A549 (cell line): ENCODE data around the gene C1GALT1. TPM values are rescaled to one million over a fixed set of nuclear protein-coding genes. Genes with fewer than 3 reads are reported as not detected.

ENCODE experiments used
- ATAC-seq, 2 experiments: fragments of 200-7000 bp in 1 of 2; fragments of >200 bp in 1 of 2; cut with Nextera tagmentation in 1 of 2; cut with Tn5 transposase in 1 of 2; 3 replicates each; pipeline versions ENCODE4 v1.8.0 to v1.9.1; 2018 to 2020; ENCODE audit warnings: mild to moderate bottlenecking in 1 of 2, moderate library complexity in 1 of 2
- CTCF ChIA-PET: fragments of 300-600 bp; sonication (Branson Sonifier 250); formaldehyde crosslinking; extraction: SDS; loops from one replicate; lab custom pipeline; 2021; ENCODE audit warnings: antibody characterized with exemption, inconsistent platforms; lab: Yijun Ruan, JAX
- POLR2A ChIA-PET: fragments of 350-600 bp; formaldehyde crosslinking; extraction: SDS; loops from one replicate; lab custom pipeline; 2021; ENCODE audit warnings: antibody characterized with exemption, inconsistent platforms; lab: Yijun Ruan, JAX
- DNase-seq, 2 experiments: peaks; one replicate each; pipeline versions ENCODE4 v3.0.0 to v3.0.0-alpha.2; 2011 to 2016; ENCODE audit warnings: low read depth in 1 of 2, low spot score in 1 of 2
- FAIRE-seq: peaks from 2 replicates; lab custom pipeline; 2011; peaks lifted over from hg19 to GRCh38; lab: Jason Lieb, UNC
- H3K27ac ChIP-seq, 2 experiments: fragments of >200 bp; sonication (Bioruptor Twin); formaldehyde crosslinking; 3 replicates each; pipeline ENCODE4 v1.5.1; 2016 to 2017
- H3K4me1 ChIP-seq: fragments of >200 bp; sonication (Bioruptor Twin); formaldehyde crosslinking; 3 replicates; pipeline ENCODE4 v1.6.1; 2016
- H3K4me2 ChIP-seq: fragments of >200 bp; sonication (Bioruptor Twin); formaldehyde crosslinking; 3 replicates; pipeline ENCODE4 v1.6.1; 2016
- H3K4me3 ChIP-seq: fragments of >200 bp; sonication (Bioruptor Twin); formaldehyde crosslinking; 3 replicates; pipeline ENCODE4 v1.5.1; 2016
- H3K9me3 ChIP-seq: fragments of >200 bp; sonication (Bioruptor Twin); formaldehyde crosslinking; 3 replicates; pipeline ENCODE4 v1.6.1; 2016
- CBX8 ChIP-seq: fragments of 200-600 bp; sonication (generic); IDR thresholded peaks from 2 replicates; pipeline ENCODE4 v1.6.1; 2016
- EHMT2 ChIP-seq: fragments of 200-600 bp; sonication (generic); IDR thresholded peaks from 2 replicates; pipeline ENCODE4 v1.6.1; 2016; ENCODE audit warnings: antibody characterized with exemption, low read depth, mild to moderate bottlenecking, moderate library complexity
- FOSL2 ChIP-seq, 2 experiments: fragments of 450-650 bp in 1 of 2; fragments of >200 bp in 1 of 2; sonication (Bioruptor Twin) in 1 of 2; formaldehyde crosslinking; IDR thresholded peaks; 2 replicates each; pipeline versions ENCODE4 v1.5.0 to v1.6.1; 2016 to 2020; ENCODE audit warnings: mild to moderate bottlenecking in 1 of 2, moderate library complexity in 1 of 2
- HDAC2 ChIP-seq: fragments of 200-600 bp; sonication (generic); IDR thresholded peaks from 2 replicates; pipeline ENCODE4 v1.6.1; 2016
- JUN ChIP-seq, 2 experiments: fragments of >200 bp; sonication (Bioruptor Twin); formaldehyde crosslinking; IDR thresholded peaks; 2 replicates in 1 of 2; 3 replicates in 1 of 2; pipeline ENCODE4 v1.6.1; 2016 to 2017
- JUNB ChIP-seq: fragments of >200 bp; sonication (Bioruptor Twin); formaldehyde crosslinking; IDR thresholded peaks from 2 replicates; pipeline ENCODE4 v1.6.1; 2016
- KDM1A ChIP-seq: fragments of 200-600 bp; sonication (generic); IDR thresholded peaks from 2 replicates; pipeline ENCODE4 v1.6.1; 2016; ENCODE audit warnings: low read depth, mild to moderate bottlenecking
- MAZ ChIP-seq: fragments of 150-350 bp; IDR thresholded peaks from 2 replicates; pipeline ENCODE4 v1.6.1; 2014; ENCODE audit warnings: antibody characterized with exemption, low read depth, low read length, borderline replicate concordance
- MYC ChIP-seq: IDR thresholded peaks from 2 replicates; pipeline ENCODE4 v1.6.1; 2012; ENCODE audit warnings: mild to moderate bottlenecking, inconsistent platforms, low read length, improper control_type of control experiment, borderline replicate concordance
- NR3C1 ChIP-seq: fragments of >200 bp; sonication (Bioruptor Twin); formaldehyde crosslinking; IDR thresholded peaks from 3 replicates; pipeline ENCODE4 v1.6.1; 2017
- PBX3 ChIP-seq: IDR thresholded peaks from 2 replicates; pipeline ENCODE4 v1.6.1; 2012
- PHF8 ChIP-seq: fragments of 200-600 bp; sonication (generic); IDR thresholded peaks from 2 replicates; pipeline ENCODE4 v1.6.1; 2016; ENCODE audit warnings: low read depth, mild to moderate bottlenecking, antibody characterized with exemption, moderate library complexity, borderline replicate concordance
- POLR2AphosphoS2 ChIP-seq: conservative IDR thresholded peaks from 2 replicates; pipeline ENCODE4 v1.6.1; 2012; ENCODE audit warnings: low read length, improper control_type of control experiment, inconsistent platforms
- RAD21 ChIP-seq, 2 experiments: fragments of >200 bp in 1 of 2; sonication (Bioruptor Twin) in 1 of 2; formaldehyde crosslinking in 1 of 2; IDR thresholded peaks in 1 of 2; conservative IDR thresholded peaks in 1 of 2; 2 replicates in 1 of 2; 3 replicates in 1 of 2; pipeline ENCODE4 v1.6.1; 2012 to 2018; ENCODE audit warnings: inconsistent platforms in 1 of 2
- RFX5 ChIP-seq: fragments of 450-650 bp; IDR thresholded peaks from 2 replicates; pipeline ENCODE4 v1.7.1; 2014; ENCODE audit warnings: antibody characterized with exemption, mild to moderate bottlenecking, moderate library complexity
- WGBS: methylation state at CpG from one replicate; pipeline ENCODE4 v1.1.6; 2017; ENCODE audit errors: missing lambda C conversion rate; 5-methylcytosine and 5-hydroxymethylcytosine counted together
- polyA plus RNA-seq, 4 experiments: library from polyadenylated mRNA; depleted of rRNA in 3 of 4; stranded (reverse); fragments of >200 nt; fragmentation: RNase III in 1 of 4; extraction: RNeasy Plus Mini Kit Qiagen cat#74134 plus additional on column Dnase treatment in 1 of 4; gene quantifications; 2 replicates in 3 of 4; 3 replicates in 1 of 4; pipeline ENCODE4 v1.2.3, GENCODE V29; 2011 to 2017
- TF ChIP-seq, protein P1 (sequence below): fragments of 150-350 bp; IDR thresholded peaks from 2 replicates; pipeline ENCODE4 v1.6.1; 2014; ENCODE audit warnings: low read depth, mild to moderate bottlenecking, low read length
- TF ChIP-seq, protein P2 (sequence below): fragments of >200 bp; sonication (Bioruptor Twin); formaldehyde crosslinking; IDR thresholded peaks from 2 replicates; pipeline ENCODE4 v1.6.1; 2016
- TF ChIP-seq, protein P3 (sequence below): fragments of >200 bp; sonication (Bioruptor Twin); formaldehyde crosslinking; IDR thresholded peaks from 3 replicates; pipeline ENCODE4 v1.5.1; 2016
- TF ChIP-seq, protein P4 (sequence below): IDR thresholded peaks from 2 replicates; pipeline ENCODE4 v1.6.1; 2012; ENCODE audit warnings: low read depth, borderline replicate concordance

Gene C1GALT1
- polyA plus RNA-seq, 2 of the 4 experiments (the other 2 are of a cell fraction) = 24.1 to 50.1 TPM

DNA sequence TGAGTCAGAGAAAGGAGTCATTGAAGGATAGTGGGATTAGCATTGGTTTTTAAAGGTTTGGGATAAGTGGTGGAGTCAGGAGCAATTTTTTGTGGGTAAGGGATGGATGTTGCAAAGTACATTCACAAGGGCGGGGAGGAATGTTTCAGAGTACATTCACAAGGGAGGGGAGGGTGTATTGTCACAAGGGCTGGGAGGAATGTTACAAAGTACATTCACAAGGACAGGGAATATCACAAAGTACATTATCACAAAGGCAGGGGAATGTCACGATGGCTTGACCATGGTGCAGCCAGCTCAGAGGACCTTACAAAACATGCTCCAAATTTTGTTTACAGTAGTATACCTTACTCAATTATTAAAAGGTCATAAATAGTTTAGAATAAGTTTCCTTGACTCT is 30.3 kb downstream of the C1GALT1 start (continued):
- no peak for TF ChIP-seq PBX3
- TF ChIP-seq, all 56 proteins: peak for 0

GRCh38 chr7:7214398-7215347 is 32.3 kb downstream of the C1GALT1 start:
- FAIRE-seq = no peak
- H3K9me3 ChIP-seq = no peaks in the 10 kb centered on the region
- no peak for ATAC-seq
- TF ChIP-seq NR3C1 = no peak
- no peak for TF ChIP-seq HDAC2
- TF ChIP-seq, all 56 proteins: peak for 0
- 96% methylated on average over 13 of the region's 13 CpGs for WGBS
- ChIA-PET POLR2A (no interaction called here), CTCF (no interaction called here)
- DNase-seq = no peak
- H3K27ac ChIP-seq = no peak overlapping the region
- no peaks in the 10 kb centered on the region; the same call in 2 of the 3 replicates for H3K4me1 ChIP-seq
- H3K4me2 ChIP-seq = no peak overlapping the region
- no peak overlapping the region for H3K4me3 ChIP-seq

DNA sequence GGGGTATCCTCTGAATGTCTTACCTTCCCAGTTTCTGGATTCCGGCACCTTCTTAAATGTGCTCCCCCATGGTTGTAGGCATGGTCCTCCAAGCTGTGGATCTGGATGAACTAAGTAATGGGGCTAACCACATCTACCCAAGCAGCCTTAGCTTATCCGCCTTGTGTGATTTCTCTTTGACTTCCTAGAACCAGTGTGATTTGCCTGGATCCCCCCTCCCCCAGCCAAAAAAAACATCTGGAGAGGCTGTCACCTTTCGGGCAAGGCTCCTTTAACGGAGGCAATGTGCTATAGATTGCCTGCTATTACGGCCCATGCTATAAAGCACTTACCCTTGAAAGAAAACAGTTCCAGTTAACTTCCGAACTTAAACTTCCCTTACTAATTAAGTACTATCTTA is 33.9 kb downstream of the C1GALT1 start:
- FAIRE-seq (no peak), ATAC-seq (no peak), DNase-seq (no peak)
- Histone ChIP-seq H3K27ac (no peak overlapping the region), H3K4me2 (no peak overlapping the region), H3K4me1 (peaks cover 7% of the 10 kb centered on the region), H3K4me3 (no peak overlapping the region), H3K9me3 (no peaks in the 10 kb centered on the region)
- POLR2A ChIA-PET = no interaction called here
- CTCF ChIA-PET = interaction anchor here (1.2 kb wide), 1 partner anchor 208 kb away, joined by 3 read pairs; no protein-coding TSS in a partner anchor
- 96% methylated on average over 6 of the region's 6 CpGs for WGBS
- TF ChIP-seq MAZ = no peak
- TF ChIP-seq, protein P1, sequence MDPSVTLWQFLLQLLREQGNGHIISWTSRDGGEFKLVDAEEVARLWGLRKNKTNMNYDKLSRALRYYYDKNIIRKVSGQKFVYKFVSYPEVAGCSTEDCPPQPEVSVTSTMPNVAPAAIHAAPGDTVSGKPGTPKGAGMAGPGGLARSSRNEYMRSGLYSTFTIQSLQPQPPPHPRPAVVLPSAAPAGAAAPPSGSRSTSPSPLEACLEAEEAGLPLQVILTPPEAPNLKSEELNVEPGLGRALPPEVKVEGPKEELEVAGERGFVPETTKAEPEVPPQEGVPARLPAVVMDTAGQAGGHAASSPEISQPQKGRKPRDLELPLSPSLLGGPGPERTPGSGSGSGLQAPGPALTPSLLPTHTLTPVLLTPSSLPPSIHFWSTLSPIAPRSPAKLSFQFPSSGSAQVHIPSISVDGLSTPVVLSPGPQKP = no peak

- Histone ChIP-seq H3K27ac (no peak overlapping the region), H3K9me3 (no peaks in the 10 kb centered on the region), H3K4me2 (no peak overlapping the region), H3K4me3 (no peak overlapping the region), H3K4me1 (peaks cover 16% of the 10 kb centered on the region)
- ChIA-PET POLR2A (no interaction called here), CTCF (no interaction called here)
- FAIRE-seq (no peak), DNase-seq (no peak), ATAC-seq (no peak)
- TF ChIP-seq EHMT2 = no peak
- no peak for TF ChIP-seq CBX8
- no peak for TF ChIP-seq FOSL2 (IDR thresholded peaks at IDR 0.05)
- TF ChIP-seq FOSL2 (CRISPR knock-in tag; IDR thresholded peaks at IDR 0.05) = no peak
- no peak for TF ChIP-seq RFX5
- no peak for TF ChIP-seq POLR2AphosphoS2
- TF ChIP-seq KDM1A = no peak
- TF ChIP-seq RAD21 (conservative IDR thresholded peaks at IDR 0.05 in 1 of 2, IDR thresholded peaks at IDR 0.05 in 1 of 2) = no peak
- TF ChIP-seq, protein P1 = no peak
- TF ChIP-seq JUN (IDR thresholded peaks at IDR 0.05) = no peak
- no peak for TF ChIP-seq NR3C1
- TF ChIP-seq, protein P2, sequence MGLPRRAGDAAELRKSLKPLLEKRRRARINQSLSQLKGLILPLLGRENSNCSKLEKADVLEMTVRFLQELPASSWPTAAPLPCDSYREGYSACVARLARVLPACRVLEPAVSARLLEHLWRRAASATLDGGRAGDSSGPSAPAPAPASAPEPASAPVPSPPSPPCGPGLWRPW = no peak
- TF ChIP-seq, protein P3, sequence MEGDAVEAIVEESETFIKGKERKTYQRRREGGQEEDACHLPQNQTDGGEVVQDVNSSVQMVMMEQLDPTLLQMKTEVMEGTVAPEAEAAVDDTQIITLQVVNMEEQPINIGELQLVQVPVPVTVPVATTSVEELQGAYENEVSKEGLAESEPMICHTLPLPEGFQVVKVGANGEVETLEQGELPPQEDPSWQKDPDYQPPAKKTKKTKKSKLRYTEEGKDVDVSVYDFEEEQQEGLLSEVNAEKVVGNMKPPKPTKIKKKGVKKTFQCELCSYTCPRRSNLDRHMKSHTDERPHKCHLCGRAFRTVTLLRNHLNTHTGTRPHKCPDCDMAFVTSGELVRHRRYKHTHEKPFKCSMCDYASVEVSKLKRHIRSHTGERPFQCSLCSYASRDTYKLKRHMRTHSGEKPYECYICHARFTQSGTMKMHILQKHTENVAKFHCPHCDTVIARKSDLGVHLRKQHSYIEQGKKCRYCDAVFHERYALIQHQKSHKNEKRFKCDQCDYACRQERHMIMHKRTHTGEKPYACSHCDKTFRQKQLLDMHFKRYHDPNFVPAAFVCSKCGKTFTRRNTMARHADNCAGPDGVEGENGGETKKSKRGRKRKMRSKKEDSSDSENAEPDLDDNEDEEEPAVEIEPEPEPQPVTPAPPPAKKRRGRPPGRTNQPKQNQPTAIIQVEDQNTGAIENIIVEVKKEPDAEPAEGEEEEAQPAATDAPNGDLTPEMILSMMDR = no peak
- TF ChIP-seq, protein P4, sequence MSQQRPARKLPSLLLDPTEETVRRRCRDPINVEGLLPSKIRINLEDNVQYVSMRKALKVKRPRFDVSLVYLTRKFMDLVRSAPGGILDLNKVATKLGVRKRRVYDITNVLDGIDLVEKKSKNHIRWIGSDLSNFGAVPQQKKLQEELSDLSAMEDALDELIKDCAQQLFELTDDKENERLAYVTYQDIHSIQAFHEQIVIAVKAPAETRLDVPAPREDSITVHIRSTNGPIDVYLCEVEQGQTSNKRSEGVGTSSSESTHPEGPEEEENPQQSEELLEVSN = no peak
- TF ChIP-seq JUNB = no peak
- no peak for TF ChIP-seq PBX3
- TF ChIP-seq MYC = no peak
- TF ChIP-seq PHF8 = no peak
Measured at GRCh38 chr7:7219216-7219615, 36.9 kb downstream of the C1GALT1 start.
